Activated effector memory CD4-positive, alpha-beta T cell treated with anti-CD3 and anti-CD28 coated beads, Interleukin-2, amount 50 U/mL, for 16 hours (primary cell): ENCODE results near the gene R3HCC1L.

Experiments
- DNase-seq: peaks from one replicate; pipeline ENCODE4 v3.0.0-alpha.2; 2020

The R3HCC1L gene

GRCh38 chr10:98134431-98135221 lies at the start of gene R3HCC1L:
TSS of gene R3HCC1L (plus strand) at chr10:98134657. CDS start at chr10:98208115, 73,458 bp downstream.
- DNase-seq: peak; percentile 98

- DNase-seq: no peak
Observed at GRCh38 chr10:98085238-98085637, 49.2 kb upstream of the R3HCC1L start.

GRCh38 chr10:98086837-98087708 lies 47.4 kb upstream of the R3HCC1L start:
- no peak for DNase-seq

GRCh38 chr10:98088186-98088971 lies 46.1 kb upstream of the R3HCC1L start:
- no peak for DNase-seq

GRCh38 chr10:98090822-98091221 lies 43.6 kb upstream of the R3HCC1L start:
- DNase-seq: no peak

- no peak for DNase-seq
Observed at GRCh38 chr10:98096316-98096715, 38.1 kb upstream of the R3HCC1L start.

GRCh38 chr10:98096731-98097130 lies 37.7 kb upstream of the R3HCC1L start:
- no peak for DNase-seq

GRCh38 chr10:98097175-98097574 lies 37.3 kb upstream of the R3HCC1L start:
- no peak for DNase-seq

- DNase-seq: no peak
Observed at GRCh38 chr10:98097616-98098015, 36.8 kb upstream of the R3HCC1L start.

- no peak for DNase-seq
Observed at GRCh38 chr10:98098247-98098646, 36.2 kb upstream of the R3HCC1L start.

GRCh38 chr10:98100476-98100875 lies 34.0 kb upstream of the R3HCC1L start:
- no peak for DNase-seq

- DNase-seq: no peak
Observed at GRCh38 chr10:98101366-98101765, 33.1 kb upstream of the R3HCC1L start.

- no peak for DNase-seq
Observed at GRCh38 chr10:98104125-98104524, 30.3 kb upstream of the R3HCC1L start.

- DNase-seq: no peak
Observed at GRCh38 chr10:98106531-98106930, 27.9 kb upstream of the R3HCC1L start.

GRCh38 chr10:98107644-98108430 lies 26.6 kb upstream of the R3HCC1L start:
- no peak for DNase-seq

- no peak for DNase-seq
Observed at GRCh38 chr10:98110356-98110755, 24.1 kb upstream of the R3HCC1L start.

GRCh38 chr10:98115031-98115787 lies 19.2 kb upstream of the R3HCC1L start:
- no peak for DNase-seq

- no peak for DNase-seq
Observed at GRCh38 chr10:98119891-98120290, 14.6 kb upstream of the R3HCC1L start.

- no peak for DNase-seq
Observed at GRCh38 chr10:98125940-98126631, 8.4 kb upstream of the R3HCC1L start.

- no peak for DNase-seq
Observed at GRCh38 chr10:98128802-98129201, 5.7 kb upstream of the R3HCC1L start.

- DNase-seq: no peak
Observed at GRCh38 chr10:98131619-98132018, 2.8 kb upstream of the R3HCC1L start.
